Kidney epithelial cell (primary cell): Measurements from ENCODE around the gene TMTC4. TPM values are rescaled to one million over a fixed set of nuclear protein-coding genes. Genes with fewer than 3 reads are reported as not detected.

Experiments used
- DNase-seq: peaks from one replicate; pipeline ENCODE4 v3.0.0-alpha.2; 2010; ENCODE audit warnings: low read depth
- H3K27me3 ChIP-seq: 2 replicates; pipeline ENCODE4 v1.6.0; 2011; ENCODE audit warnings: low read length; ENCODE audit not compliant: control insufficient read depth, insufficient read depth
- H3K36me3 ChIP-seq: 2 replicates; pipeline ENCODE4 v1.5.1; 2011; ENCODE audit warnings: low read length; ENCODE audit not compliant: control insufficient read depth, insufficient read depth
- H3K4me3 ChIP-seq: 2 replicates; pipeline ENCODE4 v1.5.1; 2011; ENCODE audit warnings: low read depth, mild to moderate bottlenecking, control low read depth, low read length
- total RNA-seq: library from RNA; depleted of rRNA; stranded (reverse); fragments of >200 nt; gene quantifications from 2 replicates; pipeline ENCODE4 v1.2.3, GENCODE V29; 2015
- TF ChIP-seq, protein P1 (sequence below): IDR thresholded peaks from 2 replicates; pipeline ENCODE4 v1.5.1; 2011; ENCODE audit warnings: mild to moderate bottlenecking, moderate library complexity, low read length, control low read depth, inconsistent platforms; ENCODE audit not compliant: insufficient read depth, poor library complexity, severe bottlenecking

TMTC4 gene
- total RNA-seq, 1 donor from 2014 or later = 27.1 TPM

DNA sequence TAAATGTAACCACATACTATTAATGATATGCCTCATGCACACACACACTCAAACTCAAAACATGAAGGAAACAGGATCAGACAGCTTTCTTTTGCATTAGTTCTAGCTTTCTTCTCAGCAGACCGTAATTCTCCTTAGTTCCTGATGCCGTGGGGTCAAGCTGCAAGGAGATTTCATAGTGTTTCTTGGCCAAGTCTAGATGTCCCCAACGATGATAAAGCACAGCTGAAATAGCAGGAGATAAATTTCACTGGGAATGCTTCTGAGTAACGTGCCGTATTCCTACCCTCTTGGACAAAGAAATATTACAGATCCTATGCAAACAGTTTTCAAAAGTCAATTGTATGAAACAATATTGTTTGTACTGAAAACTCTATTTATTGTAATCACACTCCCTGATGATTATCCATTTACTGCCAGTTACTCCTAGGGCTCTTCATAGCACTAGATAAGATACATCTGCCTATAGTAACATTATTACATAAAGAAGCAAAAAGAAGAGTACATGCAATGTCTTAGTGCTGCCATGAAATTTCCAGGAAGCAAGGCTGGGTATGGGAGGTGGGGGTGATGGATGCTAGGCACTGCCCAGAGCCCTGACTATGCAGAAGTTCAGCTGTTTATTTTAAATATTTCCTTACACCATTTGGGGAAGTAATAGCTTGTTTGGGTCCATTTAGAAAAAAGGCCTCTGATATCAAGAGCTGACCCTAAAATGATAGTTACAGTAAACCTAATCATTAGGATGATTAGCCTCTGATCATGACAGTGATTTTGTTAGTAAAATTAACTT is 69.5 kb downstream of the TMTC4 start:
- Histone ChIP-seq H3K27me3 (no peaks in the 10 kb centered on the region), H3K4me3 (no peak overlapping the region), H3K36me3 (peaks cover 1% of the 10 kb centered on the region)
- TF ChIP-seq, protein P1, sequence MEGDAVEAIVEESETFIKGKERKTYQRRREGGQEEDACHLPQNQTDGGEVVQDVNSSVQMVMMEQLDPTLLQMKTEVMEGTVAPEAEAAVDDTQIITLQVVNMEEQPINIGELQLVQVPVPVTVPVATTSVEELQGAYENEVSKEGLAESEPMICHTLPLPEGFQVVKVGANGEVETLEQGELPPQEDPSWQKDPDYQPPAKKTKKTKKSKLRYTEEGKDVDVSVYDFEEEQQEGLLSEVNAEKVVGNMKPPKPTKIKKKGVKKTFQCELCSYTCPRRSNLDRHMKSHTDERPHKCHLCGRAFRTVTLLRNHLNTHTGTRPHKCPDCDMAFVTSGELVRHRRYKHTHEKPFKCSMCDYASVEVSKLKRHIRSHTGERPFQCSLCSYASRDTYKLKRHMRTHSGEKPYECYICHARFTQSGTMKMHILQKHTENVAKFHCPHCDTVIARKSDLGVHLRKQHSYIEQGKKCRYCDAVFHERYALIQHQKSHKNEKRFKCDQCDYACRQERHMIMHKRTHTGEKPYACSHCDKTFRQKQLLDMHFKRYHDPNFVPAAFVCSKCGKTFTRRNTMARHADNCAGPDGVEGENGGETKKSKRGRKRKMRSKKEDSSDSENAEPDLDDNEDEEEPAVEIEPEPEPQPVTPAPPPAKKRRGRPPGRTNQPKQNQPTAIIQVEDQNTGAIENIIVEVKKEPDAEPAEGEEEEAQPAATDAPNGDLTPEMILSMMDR = no peak
- no peak for DNase-seq

DNA sequence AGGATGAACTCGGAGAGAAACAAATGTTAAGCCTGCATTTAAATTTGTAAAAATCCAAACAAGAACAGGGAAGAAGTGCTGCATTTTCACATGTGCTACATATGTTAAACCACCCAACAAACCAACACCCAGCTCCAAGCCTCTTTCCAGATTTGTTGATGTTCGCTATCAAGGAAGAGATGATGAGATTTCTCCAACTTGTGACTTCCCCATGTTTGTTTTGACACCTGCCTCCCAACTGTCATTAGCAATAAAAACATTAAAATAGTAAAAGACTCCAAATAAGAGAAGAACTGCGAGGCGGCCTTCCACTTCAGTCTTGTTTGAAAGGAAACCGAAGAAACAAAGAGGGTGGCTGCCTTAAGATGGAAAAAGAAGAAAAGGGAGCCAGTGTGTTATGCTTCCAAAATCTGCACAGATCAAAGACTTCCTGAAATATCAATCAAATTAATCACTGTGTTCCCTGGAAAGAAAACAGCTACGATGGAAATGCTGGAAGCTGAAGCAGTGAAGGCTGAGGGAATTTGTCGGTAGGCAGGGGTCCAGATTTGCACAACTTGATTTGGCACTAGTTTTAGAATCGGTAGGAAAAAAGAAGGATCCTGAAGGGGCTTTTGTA is 72.0 kb downstream of the TMTC4 start:
- Histone ChIP-seq H3K27me3 (no peaks in the 10 kb centered on the region), H3K36me3 (no peaks in the 10 kb centered on the region), H3K4me3 (no peak overlapping the region)
- no peak for DNase-seq
- TF ChIP-seq, protein P1 = no peak

DNA sequence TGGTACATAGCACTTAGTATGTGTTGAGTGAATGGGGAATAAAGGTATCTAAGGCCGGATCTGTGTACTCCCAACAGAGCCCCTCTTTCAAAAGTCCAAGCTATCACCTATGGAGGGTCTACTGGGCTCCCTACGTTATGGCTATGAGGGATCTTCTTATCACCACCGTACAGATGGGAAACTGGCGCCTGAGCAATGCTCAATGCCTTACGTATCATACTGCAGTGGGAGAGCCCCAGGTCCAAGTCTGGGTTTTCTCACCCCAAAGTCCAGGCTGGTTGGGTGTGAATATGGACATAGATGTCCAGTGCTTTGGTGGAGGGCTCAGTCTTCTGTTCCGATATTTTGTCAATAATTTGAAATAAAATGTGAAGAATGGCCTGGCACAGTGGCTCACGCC is 72.9 kb downstream of the TMTC4 start:
- Histone ChIP-seq H3K27me3 (no peaks in the 10 kb centered on the region), H3K36me3 (no peaks in the 10 kb centered on the region), H3K4me3 (no peak overlapping the region)
- DNase-seq = no peak
- TF ChIP-seq, protein P1 = no peak

DNA sequence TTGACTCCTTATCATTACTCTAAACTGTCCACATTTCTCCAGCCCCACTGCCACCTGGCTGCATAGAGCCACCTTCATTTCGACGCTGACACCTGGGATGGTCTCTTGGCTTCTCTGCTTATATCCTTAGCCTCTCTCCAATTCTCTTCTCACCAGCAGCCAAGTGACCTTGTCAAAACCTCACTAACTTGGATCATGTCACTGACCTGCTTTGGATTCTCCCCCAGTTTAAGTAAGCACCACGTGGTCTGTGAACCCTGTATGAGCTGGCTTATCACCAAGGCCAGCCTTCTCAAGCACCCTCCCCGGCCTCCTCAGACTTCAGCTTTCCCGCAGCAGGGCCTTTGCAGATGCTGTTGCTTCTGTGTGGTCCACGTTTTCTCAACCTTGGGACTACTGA is 73.7 kb downstream of the TMTC4 start:
- no peak overlapping the region for H3K4me3 ChIP-seq
- no peaks in the 10 kb centered on the region for H3K27me3 ChIP-seq
- DNase-seq = no peak
- TF ChIP-seq, protein P1 = no peak
- H3K36me3 ChIP-seq = no peaks in the 10 kb centered on the region

DNA sequence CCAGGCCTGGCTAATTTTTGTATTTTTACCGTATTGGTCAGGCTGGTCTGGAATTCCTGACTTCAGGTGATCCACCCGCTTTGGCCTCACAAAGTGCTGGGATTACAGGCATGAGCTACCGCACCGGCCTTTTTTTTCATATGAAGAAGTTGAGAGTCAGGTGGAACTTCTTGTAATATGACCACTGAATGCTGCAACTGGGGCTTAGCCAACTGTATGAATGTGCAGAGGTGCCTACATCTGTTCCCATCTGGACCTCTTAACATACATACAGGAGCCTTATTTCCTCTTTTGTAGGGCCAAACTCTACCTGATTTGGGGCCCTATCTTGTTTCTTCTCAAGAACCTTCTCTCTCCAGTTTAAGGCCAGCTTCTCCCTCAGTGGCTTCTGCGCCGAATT is 74.1 kb downstream of the TMTC4 start:
- DNase-seq = no peak
- H3K36me3 ChIP-seq = no peaks in the 10 kb centered on the region
- TF ChIP-seq, protein P1 = no peak
- H3K27me3 ChIP-seq = no peaks in the 10 kb centered on the region
- H3K4me3 ChIP-seq = no peak overlapping the region

DNA sequence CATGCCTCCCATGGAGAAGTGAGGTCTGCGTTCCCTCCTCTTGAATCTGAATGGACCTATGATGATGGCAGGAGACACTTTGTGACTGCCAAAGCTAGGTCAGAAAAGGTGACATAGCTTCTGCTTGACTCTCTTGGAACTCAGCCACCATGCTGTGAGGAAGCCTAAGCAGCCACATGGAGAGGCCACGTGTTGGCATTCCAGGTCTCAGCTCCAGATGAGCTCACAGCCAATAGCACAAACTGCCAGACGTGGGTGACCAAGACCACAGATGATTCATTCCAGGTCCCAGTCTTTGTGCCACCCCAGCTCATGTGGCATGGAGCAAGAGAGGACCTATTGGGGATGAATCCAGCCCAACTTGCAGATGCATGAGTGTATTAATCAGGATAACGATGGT is 77.3 kb downstream of the TMTC4 start:
- no peak for DNase-seq
- no peaks in the 10 kb centered on the region for H3K27me3 ChIP-seq
- no peak overlapping the region for H3K4me3 ChIP-seq
- no peaks in the 10 kb centered on the region for H3K36me3 ChIP-seq
- TF ChIP-seq, protein P1 = no peak
